PC-9 (cell line): Measurements from ENCODE around the gene HPCAL1.

Experiments used
- EZH2 ChIP-seq: fragments of 200-600 bp; sonication (generic); IDR thresholded peaks from 2 replicates; pipeline ENCODE4 v1.8.0; 2017; ENCODE audit warnings: antibody characterized with exemption, low read depth
- TF ChIP-seq, protein P1 (sequence below): fragments of 200-600 bp; sonication (generic); conservative IDR thresholded peaks from 2 replicates; pipeline ENCODE4 v1.6.1; 2017; ENCODE audit warnings: mixed run types, antibody characterized with exemption, mild to moderate bottlenecking, moderate library complexity

DNA sequence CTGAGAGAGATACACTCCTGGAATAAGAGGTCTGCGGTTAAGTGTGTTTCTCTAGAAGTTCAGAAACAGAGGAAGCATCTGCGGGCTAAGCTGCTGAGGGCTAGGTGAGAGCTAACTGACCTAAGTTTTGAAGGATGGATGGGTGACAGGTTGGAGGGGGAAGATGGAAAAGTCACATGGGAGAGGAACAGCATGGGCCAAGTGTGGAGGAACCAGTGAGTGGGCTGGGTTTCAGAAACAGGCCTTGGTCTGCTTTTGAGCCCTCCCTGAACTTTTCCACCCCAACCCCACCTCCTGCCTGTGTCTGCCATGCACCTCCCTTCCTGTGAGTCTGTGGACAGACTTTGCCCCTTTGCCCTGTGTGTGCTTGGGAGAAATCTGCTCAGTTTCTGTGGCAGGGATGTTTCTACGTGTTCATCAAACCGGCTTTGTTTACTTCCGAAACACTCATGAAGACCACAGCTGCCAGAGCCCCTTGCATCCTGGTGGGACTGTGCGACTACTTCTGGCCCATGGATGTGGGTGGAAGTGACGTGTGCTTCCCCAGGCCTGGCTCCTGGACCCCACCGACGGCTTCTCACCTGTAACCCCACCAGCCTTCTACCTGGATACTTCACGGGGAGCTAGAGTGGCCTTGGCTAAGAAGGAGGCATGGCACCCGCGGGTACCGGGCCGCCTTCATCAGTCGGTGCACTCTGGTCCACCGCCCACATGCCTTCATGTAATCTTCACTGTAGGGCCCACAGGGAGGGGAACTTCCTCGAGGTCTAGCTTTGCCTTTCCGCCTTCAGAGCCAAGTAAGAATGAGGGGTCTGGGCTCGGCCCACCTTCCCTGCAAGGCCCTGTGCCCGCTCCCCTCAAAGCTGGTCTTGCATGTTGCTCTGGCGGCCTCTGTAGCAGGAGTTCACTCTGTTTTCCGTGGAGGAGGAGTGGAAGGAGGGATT is 1.4 kb upstream of the HPCAL1 start:
- TF ChIP-seq, protein P1, sequence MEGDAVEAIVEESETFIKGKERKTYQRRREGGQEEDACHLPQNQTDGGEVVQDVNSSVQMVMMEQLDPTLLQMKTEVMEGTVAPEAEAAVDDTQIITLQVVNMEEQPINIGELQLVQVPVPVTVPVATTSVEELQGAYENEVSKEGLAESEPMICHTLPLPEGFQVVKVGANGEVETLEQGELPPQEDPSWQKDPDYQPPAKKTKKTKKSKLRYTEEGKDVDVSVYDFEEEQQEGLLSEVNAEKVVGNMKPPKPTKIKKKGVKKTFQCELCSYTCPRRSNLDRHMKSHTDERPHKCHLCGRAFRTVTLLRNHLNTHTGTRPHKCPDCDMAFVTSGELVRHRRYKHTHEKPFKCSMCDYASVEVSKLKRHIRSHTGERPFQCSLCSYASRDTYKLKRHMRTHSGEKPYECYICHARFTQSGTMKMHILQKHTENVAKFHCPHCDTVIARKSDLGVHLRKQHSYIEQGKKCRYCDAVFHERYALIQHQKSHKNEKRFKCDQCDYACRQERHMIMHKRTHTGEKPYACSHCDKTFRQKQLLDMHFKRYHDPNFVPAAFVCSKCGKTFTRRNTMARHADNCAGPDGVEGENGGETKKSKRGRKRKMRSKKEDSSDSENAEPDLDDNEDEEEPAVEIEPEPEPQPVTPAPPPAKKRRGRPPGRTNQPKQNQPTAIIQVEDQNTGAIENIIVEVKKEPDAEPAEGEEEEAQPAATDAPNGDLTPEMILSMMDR = no peak
- TF ChIP-seq EZH2 = no peak
